HG03342 (cell line): ENCODE results near the gene PLA2G2C.

ENCODE experiments used
- ATAC-seq: cut with Tn5 transposase; IDR thresholded peaks from one replicate; pipeline ENCODE4 v1.9.1; 2021; ENCODE audit warnings: mild to moderate bottlenecking, moderate library complexity; ENCODE audit not compliant: unreplicated experiment

Gene PLA2G2C

GRCh38 chr1:20209471-20209870 lies 23.2 kb upstream of the PLA2G2C start:
- ATAC-seq = no peak

GRCh38 chr1:20207546-20207945 lies 21.2 kb upstream of the PLA2G2C start:
- ATAC-seq = no peak

GRCh38 chr1:20202166-20202565 lies 15.8 kb upstream of the PLA2G2C start:
- ATAC-seq = no peak

GRCh38 chr1:20200966-20201365 lies 14.6 kb upstream of the PLA2G2C start:
- ATAC-seq = no peak

- ATAC-seq = no peak
Measured at GRCh38 chr1:20199840-20200239, 13.5 kb upstream of the PLA2G2C start.

- ATAC-seq = no peak
Measured at GRCh38 chr1:20199403-20199802, 13.1 kb upstream of the PLA2G2C start.

- ATAC-seq = no peak
Measured at GRCh38 chr1:20198918-20199317, 12.6 kb upstream of the PLA2G2C start.

- no peak for ATAC-seq
Measured at GRCh38 chr1:20198296-20198695, 12.0 kb upstream of the PLA2G2C start.

- no peak for ATAC-seq
Measured at GRCh38 chr1:20197329-20197791, 11.0 kb upstream of the PLA2G2C start.

- no peak for ATAC-seq
Measured at GRCh38 chr1:20195462-20195780, 9.1 kb upstream of the PLA2G2C start.

- ATAC-seq = no peak
Measured at GRCh38 chr1:20194757-20195461, 8.6 kb upstream of the PLA2G2C start.

GRCh38 chr1:20194224-20194623 lies 7.9 kb upstream of the PLA2G2C start:
- no peak for ATAC-seq

GRCh38 chr1:20192871-20193411 lies 6.6 kb upstream of the PLA2G2C start:
- ATAC-seq = no peak

- no peak for ATAC-seq
Measured at GRCh38 chr1:20192364-20192763, 6.0 kb upstream of the PLA2G2C start.

GRCh38 chr1:20191266-20191825 lies 5.0 kb upstream of the PLA2G2C start:
- ATAC-seq = no peak

- no peak for ATAC-seq
Measured at GRCh38 chr1:20190256-20191160, 4.2 kb upstream of the PLA2G2C start.

GRCh38 chr1:20189664-20190063 lies 3.3 kb upstream of the PLA2G2C start:
- ATAC-seq = no peak

- no peak for ATAC-seq
Measured at GRCh38 chr1:20188455-20188817, 2.1 kb upstream of the PLA2G2C start.

GRCh38 chr1:20187813-20188454 lies 1.6 kb upstream of the PLA2G2C start:
- ATAC-seq = no peak

GRCh38 chr1:20187103-20187812 lies 940 bp upstream of the PLA2G2C start:
- ATAC-seq = no peak
